ENCODE measurements around the gene MAPK8IP2. TPM values are rescaled to one million over a fixed set of nuclear protein-coding genes. Genes with fewer than 3 reads are reported as not detected.
"Not testable (repeated sequence)": the region's sequence is repeated elsewhere in the genome, so short reads cannot be mapped to it uniquely, and the experiment has no call there.

Gene MAPK8IP2
- total RNA-seq, 4 donors from 2014 or later: 0.39 to 0.85 (median 0.47) TPM

- Histone ChIP-seq H3K4me1 (no peaks in the 10 kb centered on the region), H3K36me3 (no peaks in the 10 kb centered on the region), H3K27me3 (peaks cover 0 to 2% (median 0%) of the 10 kb centered on the region in 3 donors), H3K4me3 (no peak overlapping the region), H3K9me3 (no peaks in the 10 kb centered on the region), H3K27ac (no peak overlapping the region)
- intact Hi-C loops (cut with DNase I; ENCODE audit: low total_unique reads) (no loop called here), in situ Hi-C loops (cut with MboI; ENCODE audit: low sequenced_read_pairs in 4 of 4) (no loop called here)
- ATAC-seq (peak in 1 of 2 donors; percentile 46), DNase-seq (no peak)
- TF ChIP-seq POLR2A (IDR thresholded peaks at IDR 0.05) (no peak), CTCF (IDR thresholded peaks at IDR 0.05 in 4 of 5, conservative IDR thresholded peaks at IDR 0.05 in 1 of 5) (no peak)
Observed at GRCh38 chr22:50612528-50613221, 12.1 kb downstream of the MAPK8IP2 start.

GRCh38 chr22:50613291-50613981 lies 12.8 kb downstream of the MAPK8IP2 start:
- Histone ChIP-seq H3K36me3 (no peaks in the 10 kb centered on the region), H3K9me3 (no peaks in the 10 kb centered on the region), H3K4me3 (no peak overlapping the region), H3K27ac (peak overlapping the region in 2 of 4 donors; percentile 8 to 45), H3K27me3 (no peaks in the 10 kb centered on the region), H3K4me1 (no peaks in the 10 kb centered on the region)
- peak; percentile 40 to 64 for DNase-seq
- intact Hi-C loops (cut with DNase I; ENCODE audit: low total_unique reads) (no loop called here), in situ Hi-C loops (cut with MboI; ENCODE audit: low sequenced_read_pairs in 4 of 4) (no loop called here)
- TF ChIP-seq CTCF (IDR thresholded peaks at IDR 0.05 in 4 of 5, conservative IDR thresholded peaks at IDR 0.05 in 1 of 5) (no peak), POLR2A (IDR thresholded peaks at IDR 0.05) (no peak)
- ATAC-seq: peak; percentile 63 to 64

- H3K4me1 ChIP-seq; H3K27ac ChIP-seq; DNase-seq; in situ Hi-C loops (cut with MboI; ENCODE audit: low sequenced_read_pairs in 4 of 4); H3K36me3 ChIP-seq; H3K27me3 ChIP-seq; H3K9me3 ChIP-seq; intact Hi-C loops (cut with DNase I; ENCODE audit: low total_unique reads); H3K4me3 ChIP-seq; ATAC-seq: not testable (repeated sequence)
Observed at GRCh38 chr22:50614296-50614695, 13.7 kb downstream of the MAPK8IP2 start.

GRCh38 chr22:50620593-50621355 lies 20.2 kb downstream of the MAPK8IP2 start:
- intact Hi-C loops (cut with DNase I; ENCODE audit: low total_unique reads): loop anchor here (2.0 kb wide), 1 partner anchor 112 kb away; the partner anchor contains the start of gene NCAPH2
- in situ Hi-C loops (cut with MboI; ENCODE audit: low sequenced_read_pairs in 4 of 4): no loop called here
- H3K4me3 ChIP-seq: peak overlapping the region; percentile 39 to 54 (median 41)
- no peaks in the 10 kb centered on the region for H3K36me3 ChIP-seq
- peaks cover 21 to 22% of the 10 kb centered on the region in 2 donors for H3K4me1 ChIP-seq
- DNase-seq: no peak
- H3K9me3 ChIP-seq: no peaks in the 10 kb centered on the region
- peak; percentile 46 to 66 for ATAC-seq
- TF ChIP-seq CTCF (IDR thresholded peaks at IDR 0.05 in 4 of 5, conservative IDR thresholded peaks at IDR 0.05 in 1 of 5) (peak in 4 of 5 experiments; percentile 24 to 80 (median 76)), POLR2A (IDR thresholded peaks at IDR 0.05) (no peak)
- peak overlapping the region in 1 of 4 donors; percentile 13 for H3K27ac ChIP-seq
- no peaks in the 10 kb centered on the region for H3K27me3 ChIP-seq

Measured in gastrocnemius medialis (tissue), 4 donors.